Measurements from ENCODE around the gene GAPVD1. TPM values are rescaled to one million over a fixed set of nuclear protein-coding genes. Genes with fewer than 3 reads are reported as not detected.

GAPVD1 gene
- total RNA-seq, 2 donors from 2014 or later, result 37.9 to 40.0 TPM

DNA sequence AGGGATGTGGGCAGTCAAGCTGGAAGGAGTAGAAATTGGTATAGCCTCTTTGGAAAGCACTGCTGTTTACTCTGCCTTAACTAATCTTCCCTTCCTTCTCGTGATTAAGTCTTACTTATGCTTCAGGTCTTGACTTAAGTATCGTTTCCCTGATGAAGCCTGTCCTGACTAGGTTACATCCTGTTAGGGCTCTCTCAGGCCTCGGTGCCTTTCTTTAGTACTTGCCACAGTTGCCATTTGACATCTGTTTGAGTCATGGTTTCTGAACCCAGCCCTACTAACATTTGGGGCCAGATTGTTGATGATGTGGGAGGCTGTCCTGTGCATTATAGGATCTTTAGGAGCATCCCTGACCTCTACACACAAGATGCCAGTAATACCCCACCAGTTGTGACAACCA lies 94.4 kb downstream of the GAPVD1 start:
- DNase-seq (no peak), ATAC-seq (no peak)
- intact Hi-C loops (cut with DNase I, micrococcal nuclease), result no loop called here

GRCh38 chr9:125359011-125359410 lies 97.4 kb downstream of the GAPVD1 start:
- ATAC-seq (no peak), DNase-seq (no peak)
- intact Hi-C loops (cut with DNase I, micrococcal nuclease), result no loop called here

DNA sequence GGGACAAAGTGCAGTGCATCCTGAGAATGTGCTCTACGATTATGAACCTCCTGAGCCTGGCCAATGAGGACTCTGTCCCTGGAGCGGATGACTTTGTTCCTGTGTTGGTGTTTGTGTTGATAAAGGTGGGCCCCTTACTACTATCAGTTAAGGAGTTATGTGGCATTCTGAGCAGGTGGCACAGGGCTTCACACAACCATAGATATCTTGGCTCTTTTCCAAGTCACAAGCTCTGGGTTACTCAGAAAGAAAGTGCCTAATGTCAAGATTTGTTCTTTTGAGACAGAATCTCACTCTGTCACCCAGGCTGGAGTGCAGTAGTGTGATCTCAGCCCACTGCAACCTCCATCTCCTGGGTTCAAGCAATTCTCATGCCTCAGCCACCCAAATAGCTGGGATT lies 99.0 kb downstream of the GAPVD1 start:
- DNase-seq (no peak), ATAC-seq (no peak)
- intact Hi-C loops (cut with DNase I, micrococcal nuclease), result no loop called here

DNA sequence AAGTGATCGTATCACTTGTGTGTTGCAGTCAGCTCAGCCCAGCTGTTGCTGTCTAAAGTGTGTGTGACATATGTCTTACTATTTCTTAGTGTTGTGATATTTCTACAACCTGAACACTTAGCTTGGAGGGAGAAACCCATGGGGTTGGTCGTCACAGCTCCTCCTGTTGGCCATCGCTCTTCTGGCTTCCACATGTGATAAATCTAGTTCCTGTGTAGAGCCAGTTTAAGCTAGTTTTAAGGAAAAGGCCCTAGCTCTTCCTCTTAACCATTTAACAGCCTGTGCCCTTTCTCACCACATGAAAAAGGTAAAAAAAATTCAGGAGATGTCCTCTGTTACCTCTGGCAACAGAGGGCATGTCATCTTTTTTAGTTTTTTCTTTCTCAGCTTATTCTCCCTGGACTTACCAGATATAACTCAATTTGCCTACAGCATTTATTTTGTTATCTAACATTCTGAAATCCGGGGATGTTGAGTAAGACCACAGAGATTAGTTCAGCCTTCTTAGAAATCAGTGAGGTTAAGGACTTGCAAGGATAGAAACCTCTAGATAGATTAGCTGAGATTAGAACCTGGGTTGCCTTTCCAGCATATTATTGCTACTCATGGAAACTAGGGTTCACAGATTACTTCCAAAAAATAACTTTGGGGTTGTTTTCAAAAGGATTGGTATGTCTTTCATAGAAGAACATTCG lies 100.4 kb downstream of the GAPVD1 start:
- intact Hi-C loops (cut with DNase I, micrococcal nuclease), result no loop called here
- peak in 1 of 2 donors; percentile 12 for DNase-seq
- ATAC-seq, result peak; percentile 39

GRCh38 chr9:125366676-125367075 lies 105.0 kb downstream of the GAPVD1 start:
- DNase-seq (no peak), ATAC-seq (no peak)
- intact Hi-C loops (cut with DNase I, micrococcal nuclease), result no loop called here

- ATAC-seq (no peak), DNase-seq (no peak)
- intact Hi-C loops (cut with DNase I, micrococcal nuclease), result no loop called here
Observed at GRCh38 chr9:125370786-125371185, 109.2 kb downstream of the GAPVD1 start.

DNA sequence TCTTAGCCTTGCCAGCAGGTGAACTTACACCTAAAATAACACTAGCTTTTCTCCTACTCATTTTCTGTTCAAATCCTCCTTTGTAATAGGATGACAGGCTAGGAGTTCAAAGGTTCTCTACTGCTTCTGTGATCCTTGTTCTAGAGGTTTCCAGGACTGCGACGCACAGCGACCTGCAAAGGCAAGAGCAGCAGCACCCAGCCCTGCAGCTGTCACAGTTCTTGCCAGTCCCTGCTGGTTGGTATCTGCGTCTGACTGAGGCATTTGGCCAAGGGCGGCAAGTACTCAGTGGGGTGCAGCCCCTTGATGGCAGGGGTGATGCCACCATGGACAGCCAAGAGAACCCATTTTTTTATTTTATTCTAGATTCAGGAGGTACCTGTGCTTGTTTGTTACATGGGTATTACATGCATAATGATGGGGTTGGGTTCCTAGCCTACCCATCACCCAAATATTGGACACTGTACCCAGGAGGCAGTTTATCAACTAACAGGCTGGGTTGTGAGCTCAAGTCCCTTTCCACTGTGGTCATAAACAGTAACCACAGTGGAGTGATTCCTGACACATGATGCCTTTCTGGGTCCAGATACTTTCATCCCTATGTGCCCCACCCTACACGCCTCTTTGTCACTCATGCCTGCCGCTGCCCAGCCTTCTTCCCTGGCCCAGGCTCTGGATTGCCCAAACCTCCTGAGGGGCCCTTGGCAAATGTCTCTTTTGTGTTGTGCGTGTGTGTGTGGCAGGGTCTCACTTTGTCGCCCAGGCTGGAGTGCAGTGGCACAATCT lies 111.0 kb downstream of the GAPVD1 start:
- DNase-seq (no peak), ATAC-seq (no peak)
- intact Hi-C loops (cut with DNase I, micrococcal nuclease), result no loop called here

DNA sequence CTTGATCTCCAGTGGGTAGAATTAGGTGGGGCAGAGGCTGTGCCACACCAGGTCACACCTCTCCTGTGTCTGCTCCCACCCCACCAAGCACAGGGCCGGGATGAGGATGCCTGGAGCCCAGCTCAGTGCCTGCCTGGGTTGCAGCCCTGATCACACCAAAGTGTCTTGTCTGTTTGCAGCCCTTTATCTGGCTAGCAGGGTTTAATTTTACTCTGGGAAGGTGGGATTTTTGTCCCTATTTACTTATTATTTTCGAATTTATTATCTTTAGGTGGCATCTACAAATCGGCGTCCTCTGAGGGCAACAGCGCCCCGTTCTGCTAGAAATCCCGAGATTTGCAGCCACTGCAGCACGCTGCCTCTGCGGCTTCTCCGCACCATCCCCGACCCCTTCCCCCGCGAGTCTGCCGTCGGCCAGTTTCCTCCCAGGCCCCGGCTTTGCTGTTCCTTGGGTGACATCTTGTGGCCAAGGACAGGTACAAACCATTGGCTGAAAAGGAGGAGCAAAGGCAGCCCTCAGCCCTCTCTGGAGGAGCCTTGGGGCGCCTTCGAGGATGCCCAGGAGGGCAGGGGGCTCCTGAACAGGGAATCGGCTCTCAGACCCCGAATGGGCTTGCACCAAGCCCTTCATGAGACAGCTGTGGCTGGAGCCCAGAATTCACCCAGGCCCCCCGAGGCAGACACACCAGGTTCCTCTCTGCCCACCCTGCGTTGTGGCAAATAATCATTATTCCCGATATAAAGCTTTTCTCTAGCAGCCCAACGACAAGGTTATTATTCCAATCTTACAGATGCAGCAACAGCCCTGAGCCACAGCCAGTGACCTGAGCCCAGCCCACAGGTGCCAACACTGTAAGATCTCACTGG lies 113.0 kb downstream of the GAPVD1 start:
- intact Hi-C loops (cut with DNase I, micrococcal nuclease), result no loop called here
- ATAC-seq (peak; percentile 93), DNase-seq (peak in 1 of 2 donors; percentile 54)

DNA sequence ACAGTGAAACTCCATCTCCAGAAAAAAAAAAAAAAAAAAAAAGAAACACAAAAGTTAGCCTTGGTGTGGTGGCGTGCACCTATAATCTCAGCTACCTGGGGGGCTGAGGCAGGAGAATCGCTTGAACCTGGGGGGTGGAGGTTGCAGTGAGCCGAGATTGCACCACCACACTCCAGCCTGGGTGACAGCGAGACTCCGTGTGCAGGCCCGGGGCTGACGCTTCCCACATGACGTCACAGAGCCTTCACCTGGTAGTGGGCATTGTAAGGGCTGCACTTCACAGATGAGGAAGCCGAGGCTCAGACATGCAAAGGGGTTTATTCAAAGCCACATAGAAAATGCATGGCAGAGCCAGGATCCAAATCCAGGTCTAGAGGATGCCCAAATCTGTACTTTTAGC lies 114.2 kb downstream of the GAPVD1 start:
- DNase-seq, result no peak
- no peak for ATAC-seq
- intact Hi-C loops (cut with DNase I, micrococcal nuclease), result no loop called here

DNA sequence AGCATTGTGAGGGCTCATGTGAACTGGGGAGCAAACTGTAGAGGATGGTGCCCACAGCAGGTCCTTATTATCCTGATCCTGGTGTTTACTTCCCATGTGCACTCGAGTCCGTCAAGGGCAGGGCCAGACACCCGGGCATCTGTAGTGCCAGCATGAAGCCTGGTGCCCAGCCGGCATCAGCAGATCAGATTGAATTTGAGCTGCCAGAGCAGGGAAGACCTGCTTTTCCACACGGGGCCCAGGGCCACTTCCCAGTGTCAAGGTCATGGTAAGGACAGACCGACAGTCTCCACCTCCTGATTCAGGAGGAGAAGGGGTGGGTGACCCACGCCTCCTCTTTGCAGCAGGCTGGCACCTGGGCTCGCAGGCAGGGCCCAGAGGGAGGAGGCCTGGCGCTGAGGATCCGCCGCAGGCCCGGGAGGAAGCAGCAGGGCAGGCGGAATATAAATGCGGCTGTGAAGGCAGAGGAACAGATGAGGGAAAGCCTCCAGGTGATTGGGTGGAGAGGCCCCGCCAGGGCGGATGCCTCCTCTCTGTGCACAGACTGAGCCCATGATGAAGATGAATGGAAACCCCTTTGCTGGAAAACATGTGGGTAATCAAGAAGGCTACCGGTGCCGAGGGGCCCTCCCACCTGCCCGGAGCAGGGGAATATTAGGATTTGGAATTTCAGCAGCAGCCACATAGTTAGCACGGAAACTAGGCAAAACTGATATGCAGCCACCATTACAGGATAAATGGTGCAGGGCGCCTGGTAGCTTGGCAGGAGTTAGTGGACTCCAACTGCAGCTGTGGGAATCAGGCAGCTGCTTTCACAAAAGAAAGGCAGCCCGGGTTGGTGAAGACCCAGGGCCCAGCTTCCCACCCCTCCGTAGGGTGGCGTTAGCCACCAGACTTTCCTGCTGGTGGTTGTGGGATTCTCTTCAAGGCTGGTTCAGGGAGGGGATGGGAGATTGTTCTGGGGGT lies 114.9 kb downstream of the GAPVD1 start:
- intact Hi-C loops (cut with DNase I, micrococcal nuclease), result no loop called here
- ATAC-seq, result no peak
- DNase-seq, result no peak

- no peak for ATAC-seq
- no peak for DNase-seq
- intact Hi-C loops (cut with DNase I, micrococcal nuclease), result no loop called here
Observed at GRCh38 chr9:125377584-125378250, 116.1 kb downstream of the GAPVD1 start.

GRCh38 chr9:125378778-125379177 lies 117.2 kb downstream of the GAPVD1 start:
- DNase-seq (no peak), ATAC-seq (no peak)
- intact Hi-C loops (cut with DNase I, micrococcal nuclease), result no loop called here

GRCh38 chr9:125379208-125379607 lies 117.6 kb downstream of the GAPVD1 start:
- intact Hi-C loops (cut with DNase I, micrococcal nuclease), result no loop called here
- ATAC-seq, result no peak

GRCh38 chr9:125380406-125380805 lies 118.8 kb downstream of the GAPVD1 start:
- intact Hi-C loops (cut with DNase I, micrococcal nuclease), result no loop called here
- ATAC-seq, result no peak
- DNase-seq, result no peak

More at GRCh38 chr9:125379208-125379607, 117.6 kb downstream of the GAPVD1 start:
- DNase-seq, result no peak

DNA sequence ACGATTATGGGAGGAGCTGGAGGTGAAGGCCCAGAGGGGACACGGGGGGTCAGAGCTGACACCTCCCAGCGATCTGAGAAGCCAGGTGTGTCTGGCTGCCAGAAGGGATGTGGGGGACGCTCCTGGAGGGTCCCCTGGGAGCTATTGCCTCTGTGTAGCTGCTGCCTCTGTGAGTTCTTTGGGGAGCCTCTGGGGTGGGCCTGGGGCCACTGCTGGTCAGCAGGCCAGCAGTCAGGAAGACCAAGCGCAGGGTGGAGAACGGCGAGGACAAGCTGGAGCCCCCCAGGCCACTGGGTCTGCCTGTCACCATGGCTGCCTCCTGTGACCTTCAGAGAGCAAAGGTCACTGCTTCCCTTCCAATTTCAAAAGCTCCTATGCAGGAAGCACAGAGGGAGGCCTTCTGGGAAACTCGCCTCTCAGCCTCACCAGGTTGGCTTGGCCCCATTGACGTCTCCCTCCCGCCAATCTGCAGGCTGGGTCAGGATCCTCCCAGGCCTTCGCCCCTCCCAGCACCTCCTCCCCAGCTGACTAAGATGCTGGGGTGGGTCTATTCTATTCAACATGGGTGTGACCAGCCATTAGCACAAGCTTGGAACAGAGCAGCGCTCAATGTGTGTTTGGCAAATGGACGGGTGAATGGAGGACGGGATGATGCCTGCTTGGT lies 126.4 kb downstream of the GAPVD1 start:
- intact Hi-C loops (cut with DNase I, micrococcal nuclease), result no loop called here

DNA sequence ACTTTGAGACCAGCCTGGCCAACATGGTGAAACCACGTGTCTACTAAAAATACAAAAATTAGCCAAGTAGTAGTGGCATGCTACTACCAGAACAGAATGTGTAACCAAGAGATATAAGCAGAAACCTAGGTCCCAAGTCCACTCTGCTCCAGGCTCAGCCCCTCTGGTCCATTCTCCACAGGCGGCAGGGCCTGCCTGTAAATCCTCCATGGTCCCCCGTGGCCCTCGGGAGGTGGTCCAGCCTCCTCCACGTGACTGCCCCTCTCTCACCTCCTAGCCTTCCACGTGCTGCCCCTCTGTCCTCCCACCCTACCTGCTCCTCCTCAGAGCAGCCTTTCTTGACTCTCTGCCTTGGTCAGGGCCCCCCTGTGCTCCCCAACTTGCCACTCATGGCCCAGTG lies 127.4 kb downstream of the GAPVD1 start:
- ATAC-seq (no peak), DNase-seq (no peak)
- intact Hi-C loops (cut with DNase I, micrococcal nuclease), result no loop called here

More for the DNA sequence above, 126.4 kb downstream of the GAPVD1 start:
- ATAC-seq (no peak), DNase-seq (no peak)

- ATAC-seq (no peak), DNase-seq (no peak)
- intact Hi-C loops (cut with DNase I, micrococcal nuclease), result no loop called here
Observed at GRCh38 chr9:125391704-125392103, 130.1 kb downstream of the GAPVD1 start.

Measured in left colon (tissue), 2 donors.